CD1c-positive myeloid dendritic cell (primary cell): ENCODE measurements around the gene PDP2.
"Not testable (repeated sequence)": the region's sequence is repeated elsewhere in the genome, so short reads cannot be mapped to it uniquely, and the experiment has no call there.

Experiments used
- DNase-seq: peaks from one replicate; pipeline ENCODE4 v3.0.0-alpha.2; 2016; ENCODE audit errors: extremely low spot score

The PDP2 gene

GRCh38 chr16:66886321-66886720 is 6.0 kb downstream of the PDP2 start:
- DNase-seq = no peak

GRCh38 chr16:66886914-66887313 is 6.6 kb downstream of the PDP2 start:
- no peak for DNase-seq

GRCh38 chr16:66888647-66889615 is 8.6 kb downstream of the PDP2 start:
- no peak for DNase-seq

- no peak for DNase-seq
These were observed 9.3 kb downstream of the PDP2 start for GRCh38 chr16:66889622-66890021.

GRCh38 chr16:66890799-66891198 is 10.5 kb downstream of the PDP2 start:
- DNase-seq = no peak

GRCh38 chr16:66891360-66891759 is 11.0 kb downstream of the PDP2 start:
- no peak for DNase-seq

GRCh38 chr16:66891797-66892196 is 11.5 kb downstream of the PDP2 start:
- no peak for DNase-seq

- no peak for DNase-seq
These were observed 13.7 kb downstream of the PDP2 start for GRCh38 chr16:66894055-66894454.

GRCh38 chr16:66894948-66895688 is 14.8 kb downstream of the PDP2 start:
- DNase-seq = peak; percentile 71

GRCh38 chr16:66895689-66895979 is 15.3 kb downstream of the PDP2 start:
- no peak for DNase-seq

GRCh38 chr16:66895999-66896398 is 15.7 kb downstream of the PDP2 start:
- DNase-seq = no peak

- not testable (repeated sequence) for DNase-seq
These were observed 16.4 kb downstream of the PDP2 start for GRCh38 chr16:66896682-66897081.

- no peak for DNase-seq
These were observed 17.9 kb downstream of the PDP2 start for GRCh38 chr16:66898207-66898606.

GRCh38 chr16:66898933-66899309 is 18.6 kb downstream of the PDP2 start:
- no peak for DNase-seq

- no peak for DNase-seq
These were observed 19.1 kb downstream of the PDP2 start for GRCh38 chr16:66899310-66899944.

- peak; percentile 24 for DNase-seq
These were observed 19.8 kb downstream of the PDP2 start for GRCh38 chr16:66899945-66900710.

- no peak for DNase-seq
These were observed 20.6 kb downstream of the PDP2 start for GRCh38 chr16:66900721-66901441.

- DNase-seq = no peak
These were observed 21.3 kb downstream of the PDP2 start for GRCh38 chr16:66901626-66902025.

GRCh38 chr16:66902648-66903543 is 22.6 kb downstream of the PDP2 start:
- DNase-seq = no peak
